Retina (tissue), 1 donor: ENCODE data around the gene LENG8.
"Not testable (repeated sequence)": the region's sequence is repeated elsewhere in the genome, so short reads cannot be mapped to it uniquely, and the experiment has no call there.

Source experiments
- DNase-seq: peaks from one replicate; pipeline ENCODE4 v3.0.0-alpha.2; 2016

Gene LENG8

GRCh38 chr19:54462047-54462654 lies 13.2 kb downstream of the LENG8 start:
- no peak for DNase-seq

GRCh38 chr19:54462655-54463530 lies 13.9 kb downstream of the LENG8 start:
- DNase-seq, result peak; percentile 81

DNA sequence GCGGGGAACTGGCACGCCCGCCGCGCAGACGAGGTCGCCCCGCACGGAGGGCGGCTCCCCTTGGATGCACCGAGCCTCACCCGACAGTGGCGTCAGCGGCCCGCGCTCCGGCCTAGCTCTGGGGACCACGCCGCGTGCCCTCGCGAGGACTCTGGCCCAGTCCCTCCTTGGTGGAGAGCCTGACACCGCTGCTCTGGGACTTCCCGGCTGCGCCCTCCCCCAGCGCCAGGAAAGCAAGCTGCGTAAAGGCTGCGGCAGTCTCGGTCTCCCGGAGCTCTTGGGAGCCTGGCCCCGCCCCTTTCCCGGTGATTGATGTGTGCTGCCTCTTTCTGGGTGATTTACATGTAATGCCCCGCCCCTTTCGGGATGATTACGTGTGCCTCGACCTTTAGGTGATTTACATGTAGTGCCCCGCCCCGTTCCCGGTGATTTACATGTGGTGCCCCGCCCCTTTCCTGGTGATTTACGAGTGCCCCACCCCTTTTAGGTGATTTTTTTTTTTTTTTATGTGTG lies 14.6 kb downstream of the LENG8 start, which contains the start of gene LENG9:
TSS of gene LENG9 (minus strand) at position 248 of the 513 bp plus-strand sequence. CDS start 252 bp downstream, outside the sequence.
- peak; percentile 90 for DNase-seq

GRCh38 chr19:54464044-54464629 lies 15.1 kb downstream of the LENG8 start:
- DNase-seq, result no peak

DNA sequence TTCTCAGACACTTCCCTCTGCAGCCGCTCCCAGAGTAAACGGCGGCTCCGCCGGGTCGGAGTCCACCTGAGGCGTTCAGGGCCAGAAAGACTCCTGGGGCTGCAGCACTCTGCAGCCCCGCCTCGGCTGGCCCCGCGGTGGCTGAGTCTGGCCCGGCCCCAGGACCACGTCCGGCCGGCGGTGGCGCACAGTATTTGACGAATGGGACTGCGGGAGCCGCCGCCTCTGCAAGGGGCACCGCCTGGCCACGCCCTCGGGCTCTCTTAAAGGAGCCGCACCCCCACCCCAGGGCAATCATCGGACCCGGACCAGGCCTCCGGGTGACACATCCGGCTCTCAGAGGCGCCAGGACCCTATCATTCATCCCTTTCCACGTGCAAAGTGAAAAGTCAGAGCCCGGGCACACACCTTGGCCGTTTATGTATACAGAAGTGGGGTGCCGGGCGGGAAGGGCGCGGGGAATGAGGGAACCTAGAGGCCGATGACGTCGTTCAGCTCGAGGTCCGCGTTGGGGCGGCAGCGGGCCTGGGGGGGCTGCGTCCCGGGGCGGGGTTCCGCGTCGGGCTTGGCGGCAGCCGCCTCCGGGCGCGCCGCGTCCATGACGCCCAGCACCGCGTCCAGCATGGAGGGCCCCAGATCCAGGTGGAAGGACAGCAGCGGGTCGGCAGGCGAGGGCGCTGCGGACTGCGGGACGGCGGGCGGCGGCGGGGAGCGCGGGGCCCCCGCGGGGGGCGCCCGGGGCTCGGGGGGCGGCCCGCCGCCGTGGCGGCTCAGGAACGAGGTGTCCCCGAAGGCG lies 15.8 kb downstream of the LENG8 start:
- DNase-seq, result peak; percentile 90

DNA sequence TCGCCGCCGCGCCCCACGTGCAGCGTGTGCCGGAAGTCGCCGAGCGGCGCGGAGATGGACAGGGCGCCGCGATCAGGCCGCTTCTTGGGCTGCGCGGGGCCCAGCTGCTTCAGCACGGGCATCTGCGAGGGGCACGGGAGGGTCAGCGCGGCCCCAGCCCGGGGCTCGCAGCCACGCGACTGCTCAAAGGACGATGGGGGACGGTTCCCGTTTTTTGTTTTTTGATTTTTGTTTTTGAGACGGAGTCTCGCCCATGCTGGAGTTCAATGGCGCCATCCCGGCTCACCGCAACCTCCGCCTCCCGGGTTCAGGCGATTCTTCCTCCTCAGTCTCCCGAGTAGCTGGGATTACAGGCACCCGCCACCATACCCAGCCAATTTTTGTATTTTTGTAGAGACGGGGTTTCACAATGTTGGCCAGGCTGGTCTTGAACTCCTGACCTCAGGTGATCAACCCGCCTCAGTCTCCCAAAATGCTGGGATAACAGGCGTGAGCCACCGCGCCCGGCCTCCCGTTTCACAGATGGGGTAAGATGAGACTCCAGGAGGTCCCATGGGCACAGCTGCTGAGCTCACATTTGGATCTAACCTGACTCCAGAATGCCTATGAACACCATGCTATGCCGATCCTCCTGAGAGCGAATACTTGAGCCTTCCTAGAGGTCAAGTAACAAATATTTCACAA lies 16.6 kb downstream of the LENG8 start:
- DNase-seq, result peak; percentile 23

DNA sequence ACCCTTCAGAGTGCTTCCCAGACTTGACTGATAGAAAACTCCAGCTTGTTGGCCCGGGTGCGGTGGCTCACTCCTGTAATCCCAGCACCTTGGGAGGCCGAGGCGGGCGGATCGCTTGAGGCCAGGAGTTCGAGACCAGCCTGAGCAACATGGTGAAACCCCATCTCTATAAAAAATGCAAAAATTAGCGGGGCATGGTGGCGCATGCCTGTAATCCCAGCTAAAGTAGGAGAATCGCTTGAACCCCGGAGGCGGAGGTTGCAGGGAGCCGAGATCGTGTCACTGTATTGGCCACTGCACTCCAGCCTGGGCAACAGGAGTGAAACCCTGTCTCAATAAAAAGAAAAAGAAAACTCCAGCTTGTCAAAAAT lies 17.1 kb downstream of the LENG8 start:
- not testable (repeated sequence) for DNase-seq

- DNase-seq, result no peak
These were observed 20.5 kb downstream of the LENG8 start for GRCh38 chr19:54469496-54469934.

GRCh38 chr19:54470276-54470887 lies 21.4 kb downstream of the LENG8 start:
- DNase-seq, result no peak

DNA sequence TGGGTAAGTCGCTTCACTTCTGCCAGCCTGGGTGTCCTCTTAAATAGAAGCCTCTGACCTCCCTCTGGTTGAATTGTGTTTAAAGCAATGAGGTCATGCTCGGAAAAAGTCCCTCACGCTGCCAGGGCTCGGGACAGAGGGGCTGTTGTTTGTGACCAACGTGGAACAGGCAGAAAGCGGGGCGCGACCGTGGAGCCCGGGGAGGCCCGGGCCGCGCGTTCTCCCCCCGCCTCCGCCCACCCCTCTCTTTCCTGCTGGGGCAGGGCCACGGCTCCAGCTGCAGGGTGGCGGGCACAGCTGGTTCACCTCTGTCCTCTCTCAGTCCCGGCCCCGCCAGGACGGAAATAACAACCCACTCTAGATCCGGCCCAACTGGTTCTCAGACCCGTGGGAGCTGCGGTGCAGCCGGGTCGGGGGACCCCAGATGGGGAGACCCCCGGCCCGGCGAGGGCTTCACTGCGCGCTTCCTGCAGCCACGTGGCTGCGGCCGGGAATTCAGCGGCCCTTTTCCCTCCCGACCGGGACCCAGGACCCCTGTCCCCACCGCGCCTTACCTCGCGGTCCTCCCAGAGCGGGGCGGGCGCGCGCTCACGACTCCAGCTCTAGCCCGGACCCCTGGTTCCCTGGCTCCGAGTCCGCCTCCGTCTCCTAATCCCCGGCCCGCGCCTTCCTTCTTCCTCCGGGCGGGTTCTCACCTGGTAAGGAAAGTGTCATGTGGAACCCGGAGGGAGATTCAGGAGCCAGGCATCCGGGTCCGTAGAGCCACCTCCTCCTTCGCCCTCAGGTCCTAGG lies 22.2 kb downstream of the LENG8 start:
- peak; percentile 51 for DNase-seq

- DNase-seq, result peak; percentile 40
These were observed 24.3 kb downstream of the LENG8 start, which contains the start of gene CDC42EP5 for GRCh38 chr19:54473071-54473891. CDC42EP5 (minus strand) TSS chr19:54473296; CDS start chr19:54465547, 7,749 bp downstream.

DNA sequence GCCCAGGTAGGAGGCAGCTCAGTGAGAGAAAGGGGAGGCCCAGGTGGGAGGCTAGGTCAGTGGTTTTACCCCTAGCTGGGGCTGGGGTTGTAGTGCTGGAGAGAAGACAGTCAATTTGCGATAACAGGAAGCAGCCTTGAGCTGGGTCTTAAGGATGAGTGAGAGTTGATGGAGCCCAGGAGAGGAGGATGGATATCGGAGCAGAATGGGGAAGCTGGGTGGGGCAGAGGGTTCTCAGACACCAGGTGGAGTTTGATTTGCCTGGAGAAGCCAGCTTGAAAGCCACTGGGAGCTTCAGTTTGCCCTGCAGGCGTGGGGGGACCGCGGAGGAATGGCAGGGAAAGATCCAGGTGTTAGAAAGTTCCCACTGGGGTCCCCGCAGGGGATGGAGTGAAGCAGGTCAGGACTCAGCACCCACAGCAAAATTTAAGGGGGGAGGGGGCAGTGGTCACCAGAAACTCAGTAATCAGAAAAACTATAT lies 24.9 kb downstream of the LENG8 start:
- DNase-seq, result no peak

- DNase-seq, result no peak
These were observed 26.7 kb downstream of the LENG8 start for GRCh38 chr19:54475706-54476105.

DNA sequence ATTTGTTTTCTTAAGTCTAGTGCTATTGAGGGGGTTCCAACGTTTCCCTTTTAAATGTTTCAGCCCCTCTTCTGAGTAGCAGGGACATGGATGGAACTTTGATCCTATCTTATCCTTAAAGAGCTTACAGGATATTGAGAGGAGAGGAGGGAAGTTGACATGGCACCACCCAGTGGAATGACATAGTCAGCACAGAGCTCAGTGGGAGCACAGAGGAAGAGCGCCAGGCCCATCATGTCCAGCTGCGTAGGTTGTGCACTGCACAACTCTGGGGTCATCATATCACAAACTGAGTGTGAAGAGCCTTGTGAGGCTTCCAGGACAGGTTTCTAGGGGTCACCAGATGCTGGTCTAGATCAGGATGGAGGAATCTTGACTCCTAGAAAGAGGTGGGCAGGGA lies 28.7 kb downstream of the LENG8 start:
- no peak for DNase-seq

GRCh38 chr19:54478677-54479266 lies 29.8 kb downstream of the LENG8 start:
- peak; percentile 64 for DNase-seq

DNA sequence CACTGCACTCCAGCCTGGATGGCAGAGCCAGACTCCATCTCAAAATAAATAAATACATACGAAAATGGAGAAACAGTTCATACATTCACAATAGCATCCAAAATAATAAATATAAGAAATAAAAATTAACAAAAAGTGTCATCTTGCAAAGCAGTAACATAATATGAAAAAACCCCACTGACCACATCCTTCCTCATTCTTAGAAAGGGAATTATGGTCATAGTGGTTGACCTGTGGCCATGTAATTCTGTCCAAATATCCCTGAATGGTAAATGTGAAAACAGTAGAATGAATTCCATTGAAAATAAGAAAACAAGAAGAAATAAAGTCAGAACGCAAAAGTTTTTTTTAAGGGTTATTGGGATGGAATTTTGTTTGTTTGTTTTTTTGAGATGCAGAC lies 31.1 kb downstream of the LENG8 start:
- no peak for DNase-seq

DNA sequence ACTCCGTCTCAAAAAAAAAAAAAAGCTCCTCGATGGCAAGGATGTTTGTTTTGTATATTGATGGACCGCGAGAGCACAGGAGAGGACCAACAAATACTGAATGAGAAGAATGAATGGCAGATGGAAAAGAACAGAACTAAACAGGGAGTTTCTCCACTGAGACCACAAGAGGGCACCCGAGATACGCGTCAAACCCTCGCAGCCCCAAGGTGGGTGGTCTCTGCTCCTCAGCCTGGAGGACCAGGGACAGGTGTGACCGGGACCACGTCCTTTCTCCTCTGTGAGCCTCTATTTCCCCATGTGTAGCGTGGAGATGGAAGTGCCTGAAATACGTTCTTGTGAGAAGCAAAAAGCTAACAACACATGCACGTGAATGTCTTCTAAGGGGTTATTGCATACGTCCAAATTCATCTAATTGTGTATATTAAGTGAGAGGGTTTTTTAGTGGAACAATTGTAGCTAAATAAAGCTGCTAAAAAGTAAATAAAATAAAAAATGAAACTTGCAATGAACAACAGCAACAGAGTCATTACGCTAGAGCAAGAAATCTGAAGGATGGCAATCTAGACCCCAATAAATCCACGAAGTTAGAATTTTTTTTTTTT lies 32.4 kb downstream of the LENG8 start:
- DNase-seq, result peak; percentile 67

GRCh38 chr19:54482889-54483288 lies 33.9 kb downstream of the LENG8 start:
- DNase-seq, result no peak

DNA sequence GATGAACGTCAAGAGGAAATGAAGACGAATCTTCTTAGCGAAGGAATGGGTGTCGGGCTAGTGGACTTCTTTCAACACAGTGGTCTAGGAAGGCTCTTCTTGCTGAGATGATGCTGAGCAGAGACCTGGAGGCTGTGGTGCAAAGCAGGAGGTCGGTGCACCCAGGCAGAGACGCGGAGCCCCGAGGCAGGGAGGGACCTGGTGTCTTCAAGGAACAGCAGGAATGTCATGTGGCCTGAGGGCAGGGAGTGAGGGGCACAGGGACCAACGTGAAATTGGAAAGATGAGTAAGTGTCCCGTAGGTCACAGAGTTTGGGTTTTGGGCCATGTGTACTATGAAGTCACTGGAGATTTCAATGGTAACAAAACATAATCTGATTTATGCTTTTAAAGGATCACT lies 35.5 kb downstream of the LENG8 start:
- DNase-seq, result no peak
